ENCODE data around the gene GPR26. TPM values are rescaled to one million over a fixed set of nuclear protein-coding genes. Genes with fewer than 3 reads are reported as not detected.

Gene GPR26
- total and polyA plus RNA-seq, 2 of the 4 experiments (the other 2 are of a cell fraction), result not detected

GRCh38 chr10:123648595-123648994, 17.6 kb upstream of the GPR26 start:
- no peak overlapping the region for H4K5ac ChIP-seq (ENCODE audit: low read depth, low read length)
- no peaks in the 10 kb centered on the region for H3K9me1 ChIP-seq (ENCODE audit: insufficient read depth, low read length)
- WGBS, 2 experiments (ENCODE audit: extremely low coverage in 2 of 2, insufficient read length in 1 of 2), result no CpG with 5 or more reads among the region's 2 CpGs
- H4K20me1 ChIP-seq (ENCODE audit: insufficient read depth, low read length), result no peaks in the 10 kb centered on the region
- BruUV-seq (replicated peaks), result no TSS peak
- no peak for TF ChIP-seq NFE2L2 (IDR thresholded peaks at IDR 0.05; ENCODE audit: low read depth, low read length)
- TF ChIP-seq CTCF (conservative IDR thresholded peaks at IDR 0.05; ENCODE audit: low read depth, low read length), result no peak
- TF ChIP-seq POLR2A (IDR thresholded peaks at IDR 0.05; ENCODE audit: low read depth, low read length), result no peak
- TF ChIP-seq RFX5 (IDR thresholded peaks at IDR 0.05; ENCODE audit: low read depth, low read length), result no peak
- TF ChIP-seq CHD1 (IDR thresholded peaks at IDR 0.05; ENCODE audit: low read depth, low read length), result no peak
- no peak for TF ChIP-seq MAZ (IDR thresholded peaks at IDR 0.05; ENCODE audit: borderline replicate concordance, low read depth, low read length)
- no peak for TF ChIP-seq BHLHE40 (IDR thresholded peaks at IDR 0.05; ENCODE audit: low read depth, low read length)
- no peak for TF ChIP-seq CEBPB (IDR thresholded peaks at IDR 0.05; ENCODE audit: low read depth, low read length)
- no peak overlapping the region for H3K27ac ChIP-seq (ENCODE audit: insufficient read depth, low read length)
- ChIA-PET CTCF (no interaction called here), POLR2A (ENCODE audit: unreplicated experiment) (no interaction called here)
- no peak overlapping the region for H2AK5ac ChIP-seq (ENCODE audit: low read depth, low read length)
- intact Hi-C loops (cut with micrococcal nuclease), result no loop called here
- H3K36me3 ChIP-seq (ENCODE audit: control insufficient read depth, insufficient read depth, low read length), result no peaks in the 10 kb centered on the region
- no peak overlapping the region for H2AFZ ChIP-seq (replicated peaks; ENCODE audit: low read length, poor library complexity)
- H3K9me3 ChIP-seq (ENCODE audit: control insufficient read depth, insufficient read depth, low read length), result peaks cover 33% of the 10 kb centered on the region
- H4K8ac ChIP-seq (ENCODE audit: low read depth in 2 of 2, low read length in 2 of 2), result no peak overlapping the region
- no peaks in the 10 kb centered on the region for H3K79me1 ChIP-seq (ENCODE audit: low read depth in 1 of 2, low read length in 2 of 2)
- no peak overlapping the region for H3K9ac ChIP-seq (ENCODE audit: low read depth, low read length)
- H3K4me2 ChIP-seq (ENCODE audit: low read depth, low read length), result no peak overlapping the region
- no peak overlapping the region for H3K56ac ChIP-seq (ENCODE audit: extremely low read depth, insufficient read depth, low read length)
- H2BK20ac ChIP-seq (ENCODE audit: low read depth, low read length), result no peak overlapping the region
- no peak overlapping the region for H3K23ac ChIP-seq (ENCODE audit: low read depth, low read length)
- no peaks in the 10 kb centered on the region for H3K27me3 ChIP-seq (ENCODE audit: control insufficient read depth, insufficient read depth, low read length)
- no peak overlapping the region for H2AK9ac ChIP-seq (replicated peaks; ENCODE audit: low read depth, low read length, poor library complexity)
- in situ Hi-C loops (cut with MboI; ENCODE audit: low sequenced_read_pairs), result no loop called here
- no peak for DNase-seq
- H3K18ac ChIP-seq (ENCODE audit: low read depth, low read length), result no peak overlapping the region
- no peak overlapping the region for H2BK120ac ChIP-seq (ENCODE audit: low read depth, low read length)
- no peak overlapping the region for H3K4me3 ChIP-seq (ENCODE audit: insufficient read depth, low read depth, low read length)
- H3K14ac ChIP-seq (replicated peaks; ENCODE audit: low read depth, low read length), result no peak overlapping the region
- ATAC-seq (ENCODE audit: low read depth), result no peak
- H2BK15ac ChIP-seq (ENCODE audit: low read depth, low read length), result no peak overlapping the region
- no peak overlapping the region for H4K91ac ChIP-seq (ENCODE audit: insufficient read depth, low read depth, low read length)
- no peak overlapping the region for H3K4ac ChIP-seq (ENCODE audit: low read depth, low read length)
- H2BK5ac ChIP-seq (ENCODE audit: low read depth, low read length, poor library complexity, severe bottlenecking), result no peak overlapping the region
- dilution Hi-C loops (cut with HindIII; ENCODE audit: low sequenced_read_pairs, unreplicated experiment), result no loop called here
- no peaks in the 10 kb centered on the region for H3K4me1 ChIP-seq (ENCODE audit: control insufficient read depth, insufficient read depth, low read length)

All from IMR-90 (cell line).